Measurements from ENCODE around the gene RIPOR1.

The RIPOR1 gene

DNA sequence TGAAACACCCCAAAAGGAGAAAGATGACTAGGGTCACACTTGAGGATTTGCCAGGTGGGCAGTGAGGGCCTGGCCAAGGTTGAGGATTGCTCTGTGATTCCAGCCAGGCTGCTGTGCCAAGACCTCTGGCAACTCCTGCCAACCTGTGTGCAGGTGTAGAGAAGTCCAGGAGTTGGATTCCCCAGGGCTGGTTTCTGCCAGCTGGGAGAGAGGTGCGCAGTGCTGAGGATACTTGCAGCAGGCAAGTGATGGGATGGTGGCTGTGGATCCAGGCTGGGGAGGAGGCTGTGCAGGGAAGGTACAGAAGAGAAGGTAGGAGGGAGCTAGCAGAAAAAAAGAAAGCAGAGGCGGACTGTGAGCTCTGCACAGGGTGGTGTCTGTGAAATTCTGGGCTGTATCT lies 6.6 kb downstream of the RIPOR1 start:
- no peak overlapping the region for H3K4me3 ChIP-seq (ENCODE audit: low read depth, low read length)
- no peak for TF ChIP-seq CTCF (IDR thresholded peaks at IDR 0.05; ENCODE audit: borderline replicate concordance, insufficient read depth, low read depth, low read length)

GRCh38 chr16:67537270-67537635 lies 8.6 kb downstream of the RIPOR1 start:
- peak overlapping the region; percentile 64 for H3K4me3 ChIP-seq (ENCODE audit: low read depth, low read length)

DNA sequence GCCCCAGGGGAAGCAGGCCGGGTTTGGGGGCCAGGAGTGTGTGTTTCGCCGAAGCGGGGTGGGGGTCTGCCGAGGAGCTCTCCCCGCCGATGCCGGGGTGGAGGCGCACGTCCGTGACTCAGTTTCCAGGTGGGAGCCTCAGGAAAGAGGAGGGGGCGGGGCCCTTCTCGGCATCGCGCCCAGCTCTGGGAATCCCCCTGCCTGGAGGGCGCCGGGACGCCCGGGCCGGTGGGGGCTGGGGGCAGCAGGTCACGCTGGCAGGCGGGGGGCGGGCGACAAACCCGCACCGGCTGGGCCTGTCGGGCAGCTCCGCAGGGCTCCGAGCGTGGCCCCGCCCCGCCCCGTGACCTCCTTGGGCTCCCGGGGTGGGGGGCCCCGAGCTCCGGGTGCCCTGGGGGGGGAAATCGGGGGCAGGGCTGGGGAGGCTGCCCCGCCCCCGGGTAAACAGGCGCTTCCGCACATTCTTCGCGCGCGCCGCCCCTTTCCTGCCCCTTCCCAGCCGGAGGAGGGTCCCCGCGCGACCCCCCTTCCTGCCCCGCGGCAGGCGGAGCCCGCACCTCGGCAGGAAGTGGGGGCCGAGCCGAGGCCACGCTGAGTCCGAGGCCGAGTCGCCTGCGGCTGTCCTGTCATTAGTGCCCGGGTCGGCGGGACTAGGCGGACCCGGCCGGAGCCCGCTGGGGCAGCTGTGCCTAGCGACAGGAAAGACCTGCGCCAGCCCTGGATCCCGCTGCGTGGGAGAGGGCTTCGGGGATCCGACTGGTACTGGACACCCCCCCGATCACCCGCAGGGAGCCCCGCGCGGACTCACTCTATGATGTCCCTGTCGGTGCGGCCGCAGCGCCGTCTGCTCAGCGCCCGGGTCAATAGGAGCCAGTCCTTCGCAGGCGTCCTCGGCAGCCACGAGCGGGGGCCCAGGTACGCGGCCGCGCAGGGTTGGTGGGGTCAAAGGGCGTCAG lies 9.3 kb downstream of the RIPOR1 start:
- H3K4me3 ChIP-seq (ENCODE audit: low read depth, low read length), result peak overlapping the region; percentile 64
- TF ChIP-seq CTCF (IDR thresholded peaks at IDR 0.05; ENCODE audit: borderline replicate concordance, insufficient read depth, low read depth, low read length), result no peak

More at GRCh38 chr16:67537270-67537635, 8.6 kb downstream of the RIPOR1 start:
- no peak for TF ChIP-seq CTCF (IDR thresholded peaks at IDR 0.05; ENCODE audit: borderline replicate concordance, insufficient read depth, low read depth, low read length)

DNA sequence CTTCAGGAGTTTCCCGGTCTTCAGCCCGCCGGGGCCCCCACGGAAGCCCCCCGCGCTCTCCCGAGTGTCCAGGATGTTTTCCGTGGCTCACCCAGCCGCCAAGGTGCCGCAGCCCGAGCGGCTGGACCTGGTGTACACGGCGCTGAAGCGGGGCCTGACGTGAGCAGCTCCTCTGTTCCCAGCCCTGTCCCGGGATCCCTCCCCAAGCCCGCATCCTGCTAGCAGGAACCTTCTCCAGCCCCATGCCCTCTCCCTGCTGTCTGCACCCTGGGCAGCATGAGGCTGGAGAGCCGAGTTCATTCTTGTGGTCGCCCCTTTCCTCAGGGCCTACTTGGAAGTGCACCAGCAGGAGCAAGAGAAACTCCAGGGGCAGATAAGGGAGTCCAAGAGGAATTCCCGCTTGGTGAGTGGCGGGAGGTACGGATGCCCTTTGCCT lies 10.1 kb downstream of the RIPOR1 start:
- H3K4me3 ChIP-seq (ENCODE audit: low read depth, low read length), result no peak overlapping the region
- no peak for TF ChIP-seq CTCF (IDR thresholded peaks at IDR 0.05; ENCODE audit: borderline replicate concordance, insufficient read depth, low read depth, low read length)

DNA sequence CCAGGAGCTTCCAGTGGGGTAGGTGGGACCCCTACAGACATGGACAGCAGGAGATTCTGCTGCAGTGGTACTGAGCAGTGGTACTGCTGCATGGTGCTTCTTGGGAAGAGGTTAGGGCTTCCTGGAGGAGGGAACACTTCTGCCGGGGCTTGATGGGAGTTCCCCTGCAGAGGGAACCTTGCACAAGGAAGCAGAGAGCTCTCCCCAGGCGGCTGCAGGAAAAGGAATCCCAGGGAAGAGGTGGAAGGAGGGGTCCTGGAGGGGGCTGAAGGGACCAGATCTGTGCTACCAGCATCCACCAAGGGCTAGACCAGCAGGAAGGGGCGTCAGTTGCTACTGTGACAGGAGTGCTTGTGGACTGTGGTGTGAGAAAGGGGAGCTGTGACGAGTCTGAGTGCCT lies 10.6 kb downstream of the RIPOR1 start:
- H3K4me3 ChIP-seq (ENCODE audit: low read depth, low read length), result no peak overlapping the region
- no peak for TF ChIP-seq CTCF (IDR thresholded peaks at IDR 0.05; ENCODE audit: borderline replicate concordance, insufficient read depth, low read depth, low read length)

DNA sequence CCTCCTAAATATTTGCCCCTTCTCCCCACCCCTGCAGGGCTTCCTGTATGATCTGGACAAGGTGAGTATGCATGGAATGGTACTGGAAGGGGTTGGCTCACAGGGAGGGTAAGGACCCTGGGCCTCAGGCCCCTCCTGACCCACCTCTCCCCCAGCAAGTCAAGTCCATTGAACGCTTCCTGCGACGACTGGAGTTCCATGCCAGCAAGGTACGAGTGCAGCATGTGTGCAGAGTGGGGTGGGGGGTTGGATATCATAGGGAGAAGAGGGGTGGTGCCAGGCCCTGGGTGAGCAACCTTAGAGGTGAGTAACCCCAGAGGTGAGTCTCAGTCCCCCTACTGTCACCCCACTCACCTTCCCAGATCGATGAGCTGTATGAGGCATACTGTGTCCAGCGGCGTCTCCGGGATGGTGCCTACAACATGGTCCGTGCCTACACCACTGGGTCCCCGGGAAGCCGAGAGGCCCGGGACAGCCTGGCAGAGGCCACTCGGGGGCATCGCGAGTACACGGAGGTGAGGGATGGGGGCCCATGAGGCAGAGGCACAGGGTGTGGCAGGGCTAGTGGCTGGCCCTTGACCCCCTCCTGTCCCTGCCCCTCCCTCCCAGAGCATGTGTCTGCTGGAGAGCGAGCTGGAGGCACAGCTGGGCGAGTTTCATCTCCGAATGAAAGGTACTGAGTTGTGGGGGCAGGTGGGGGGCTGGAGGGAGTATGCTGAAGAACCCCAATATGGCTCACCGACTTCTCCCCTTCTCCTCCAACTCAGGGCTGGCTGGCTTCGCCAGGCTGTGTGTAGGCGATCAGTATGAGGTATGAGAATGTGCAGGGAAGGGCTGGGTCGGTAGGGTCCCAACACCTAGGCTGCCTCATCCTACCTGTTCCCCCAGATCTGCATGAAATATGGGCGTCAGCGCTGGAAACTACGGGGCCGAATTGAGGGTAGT lies 11.3 kb downstream of the RIPOR1 start:
- TF ChIP-seq CTCF (IDR thresholded peaks at IDR 0.05; ENCODE audit: borderline replicate concordance, insufficient read depth, low read depth, low read length), result no peak

More for the DNA sequence above, 11.3 kb downstream of the RIPOR1 start:
- H3K4me3 ChIP-seq (ENCODE audit: low read depth, low read length), result no peak overlapping the region

All from GM12875 (cell line).